ENCODE measurements around the gene DCAF4. TPM values are rescaled to one million over a fixed set of nuclear protein-coding genes. Genes with fewer than 3 reads are reported as not detected.

Gene DCAF4
- total and polyA plus RNA-seq, 2 experiments from 2014 or later = 11.0 to 23.2 TPM

DNA sequence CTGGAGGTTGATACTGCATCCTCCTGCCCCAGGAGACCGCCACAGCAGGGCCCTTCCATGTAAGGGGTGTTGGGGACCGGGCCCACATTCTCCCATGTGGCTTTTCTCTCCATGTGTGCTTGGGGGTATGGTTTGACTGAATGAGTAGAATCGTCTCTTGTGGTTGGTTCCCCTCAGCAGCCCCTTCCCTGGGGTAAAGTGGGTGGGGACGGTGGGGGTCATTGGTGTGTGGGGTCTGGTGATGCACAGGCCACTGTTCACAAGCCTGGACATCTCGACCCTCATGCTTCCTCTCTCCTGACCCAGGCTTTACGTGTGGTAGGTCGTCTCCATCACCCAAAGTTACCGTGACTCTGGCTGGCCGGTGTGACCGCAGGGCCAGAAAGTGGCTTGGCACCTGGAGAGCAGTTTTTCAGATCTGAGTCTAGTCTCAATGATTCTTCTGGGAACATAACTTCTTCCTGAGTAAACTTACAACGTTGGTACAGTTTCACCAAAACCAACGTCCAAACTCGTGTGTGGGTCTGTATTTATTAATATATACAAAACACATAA, 17.7 kb downstream of the DCAF4 start:
- no peak overlapping the region for H3K27ac ChIP-seq
- H3K27me3 ChIP-seq = no peaks in the 10 kb centered on the region
- TF ChIP-seq CTCF (IDR thresholded peaks at IDR 0.05; ENCODE audit: low read depth, low read length) = no peak
- no peaks in the 10 kb centered on the region for H3K4me1 ChIP-seq (ENCODE audit: low read depth)
- peaks cover 3% of the 10 kb centered on the region for H3K36me3 ChIP-seq
- no peak overlapping the region for H3K4me3 ChIP-seq
- DNase-seq (ENCODE audit: low read depth in 1 of 2, low spot score in 1 of 2) = no peak
- H3K9me3 ChIP-seq (ENCODE audit: low read depth) = no peaks in the 10 kb centered on the region

- H3K4me1 ChIP-seq (ENCODE audit: low read depth) = no peaks in the 10 kb centered on the region
- H3K27ac ChIP-seq = no peak overlapping the region
These were observed 19.2 kb downstream of the DCAF4 start for GRCh38 chr14:72945356-72946027.

GRCh38 chr14:72946491-72946890, 20.2 kb downstream of the DCAF4 start:
- Histone ChIP-seq H3K9me3 (ENCODE audit: low read depth) (no peaks in the 10 kb centered on the region), H3K4me3 (no peak overlapping the region), H3K27ac (no peak overlapping the region), H3K27me3 (no peaks in the 10 kb centered on the region), H3K4me1 (ENCODE audit: low read depth) (no peaks in the 10 kb centered on the region), H3K36me3 (peaks cover 3% of the 10 kb centered on the region)
- no peak for TF ChIP-seq CTCF (IDR thresholded peaks at IDR 0.05; ENCODE audit: low read depth, low read length)
- DNase-seq (ENCODE audit: low read depth in 1 of 2, low spot score in 1 of 2) = no peak

More at GRCh38 chr14:72945356-72946027, 19.2 kb downstream of the DCAF4 start:
- DNase-seq (ENCODE audit: low read depth in 1 of 2, low spot score in 1 of 2) = no peak
- no peak overlapping the region for H3K4me3 ChIP-seq
- TF ChIP-seq CTCF (IDR thresholded peaks at IDR 0.05; ENCODE audit: low read depth, low read length) = no peak
- H3K27me3 ChIP-seq = no peaks in the 10 kb centered on the region
- H3K9me3 ChIP-seq (ENCODE audit: low read depth) = no peaks in the 10 kb centered on the region
- peaks cover 3% of the 10 kb centered on the region for H3K36me3 ChIP-seq

- TF ChIP-seq CTCF (IDR thresholded peaks at IDR 0.05; ENCODE audit: low read depth, low read length) = no peak
- H3K27ac ChIP-seq = no peak overlapping the region
- H3K4me3 ChIP-seq = no peak overlapping the region
- no peaks in the 10 kb centered on the region for H3K4me1 ChIP-seq (ENCODE audit: low read depth)
- H3K27me3 ChIP-seq = no peaks in the 10 kb centered on the region
- peaks cover 3% of the 10 kb centered on the region for H3K36me3 ChIP-seq
- no peak for DNase-seq (ENCODE audit: low read depth in 1 of 2, low spot score in 1 of 2)
- no peaks in the 10 kb centered on the region for H3K9me3 ChIP-seq (ENCODE audit: low read depth)
These were observed 21.3 kb downstream of the DCAF4 start for GRCh38 chr14:72947366-72948160.

DNA sequence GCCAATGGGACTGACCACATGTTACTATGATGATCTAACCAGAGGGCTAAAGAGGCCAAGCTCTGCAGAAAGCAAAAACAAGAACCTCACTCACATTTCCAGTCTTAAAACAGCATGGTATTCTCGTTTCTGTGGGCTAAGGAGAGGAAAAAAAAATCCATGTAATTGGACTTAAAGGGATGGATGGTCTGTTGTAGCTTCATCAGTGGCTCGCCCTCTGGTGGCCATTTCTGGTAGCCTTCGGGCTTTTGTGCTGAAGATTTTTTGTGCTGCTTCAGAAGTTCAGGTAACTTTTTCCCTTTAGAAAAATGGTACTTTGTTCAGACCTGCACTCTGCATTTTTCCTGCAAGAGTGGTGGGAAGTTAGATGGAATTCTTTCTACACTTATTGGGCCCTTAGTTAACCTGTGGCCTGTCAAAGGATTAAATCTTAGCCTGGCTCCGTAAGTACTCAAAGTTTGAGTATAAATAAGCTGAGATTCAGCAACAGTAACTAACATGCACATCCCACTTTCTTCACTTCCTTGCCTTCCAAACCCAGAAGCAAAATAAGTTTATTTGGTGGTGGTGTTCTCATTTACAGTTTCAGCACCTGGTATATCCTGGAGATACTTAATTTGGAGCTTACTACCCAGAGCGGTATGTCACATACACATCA, 22.3 kb downstream of the DCAF4 start:
- DNase-seq (ENCODE audit: low read depth in 1 of 2, low spot score in 1 of 2) = peak; percentile 75 to 78
- Histone ChIP-seq H3K4me3 (no peak overlapping the region), H3K27me3 (no peaks in the 10 kb centered on the region), H3K9me3 (ENCODE audit: low read depth) (no peaks in the 10 kb centered on the region), H3K4me1 (ENCODE audit: low read depth) (no peaks in the 10 kb centered on the region), H3K36me3 (no peaks in the 10 kb centered on the region), H3K27ac (no peak overlapping the region)
- peak; percentile 89 for TF ChIP-seq CTCF (IDR thresholded peaks at IDR 0.05; ENCODE audit: low read depth, low read length)
